ENCODE results near the gene DMRTC2.

DNA sequence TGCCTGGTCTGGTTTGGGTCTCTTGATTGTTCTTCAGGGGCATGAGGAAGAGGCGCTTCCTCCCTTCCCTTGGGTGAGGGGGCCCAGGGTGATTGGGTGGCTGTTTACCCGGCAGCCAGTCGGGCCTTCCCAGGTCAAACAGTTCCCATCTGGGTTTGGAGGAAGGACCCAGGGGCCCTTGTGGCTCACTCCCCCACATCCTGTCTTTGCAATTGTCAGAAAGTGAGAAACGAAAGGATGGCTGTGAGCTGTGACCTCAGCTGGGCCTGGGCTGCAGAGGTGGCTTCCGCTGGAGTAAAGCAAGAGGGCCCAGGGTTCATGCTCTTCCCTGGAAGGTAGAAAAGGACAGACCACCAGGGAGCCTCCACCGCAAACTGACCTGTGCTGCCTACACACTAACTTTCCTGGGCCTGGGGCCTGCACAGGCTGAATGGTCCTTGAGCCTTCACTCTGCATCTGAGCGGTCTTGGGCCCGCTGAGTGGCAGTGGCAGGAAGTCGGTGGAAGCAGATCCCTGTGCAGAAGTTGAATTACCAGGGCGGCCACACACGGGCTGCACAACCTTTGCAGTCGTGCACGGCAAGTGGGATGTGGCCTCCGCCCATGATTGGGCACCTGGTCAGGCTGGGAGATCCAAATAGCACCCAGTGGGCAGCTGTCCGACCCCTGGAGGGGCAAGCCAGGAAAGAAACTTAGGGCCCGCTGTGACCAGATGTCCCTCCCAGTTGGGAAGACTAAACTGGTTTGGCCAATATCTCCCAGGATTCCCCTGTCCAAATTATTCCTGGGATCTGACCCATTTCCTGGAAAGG is 26.9 kb downstream of the DMRTC2 start:
- no peak for TF ChIP-seq EZH2phosphoT487 (IDR thresholded peaks at IDR 0.05; ENCODE audit: low read depth)
- TF ChIP-seq CTCF (IDR thresholded peaks at IDR 0.05; ENCODE audit: low read depth, low read length) = no peak
